HG03095 (cell line): ENCODE data around the gene RHO.

Experiments
- ATAC-seq: cut with Tn5 transposase; IDR thresholded peaks from one replicate; pipeline ENCODE4 v1.9.1; 2021; ENCODE audit warnings: moderate library complexity; ENCODE audit not compliant: unreplicated experiment

The RHO gene

GRCh38 chr3:129518581-129518980 is 9.9 kb upstream of the RHO start:
- no peak for ATAC-seq

GRCh38 chr3:129519449-129519848 is 9.0 kb upstream of the RHO start:
- ATAC-seq = no peak

GRCh38 chr3:129519896-129520715 is 8.3 kb upstream of the RHO start:
- no peak for ATAC-seq

GRCh38 chr3:129520960-129521359 is 7.5 kb upstream of the RHO start:
- no peak for ATAC-seq

GRCh38 chr3:129521611-129522010 is 6.8 kb upstream of the RHO start:
- ATAC-seq = no peak

- no peak for ATAC-seq
Observed at GRCh38 chr3:129522953-129523352, 5.5 kb upstream of the RHO start.

- ATAC-seq = no peak
Observed at GRCh38 chr3:129524081-129524480, 4.4 kb upstream of the RHO start.

- ATAC-seq = no peak
Observed at GRCh38 chr3:129525341-129525968, 3.0 kb upstream of the RHO start.

- ATAC-seq = peak; percentile 88
Observed at GRCh38 chr3:129526121-129526900, 2.1 kb upstream of the RHO start.

GRCh38 chr3:129527262-129527661 is 1.2 kb upstream of the RHO start:
- ATAC-seq = no peak

GRCh38 chr3:129529436-129530210 is 1.2 kb downstream of the RHO start:
- no peak for ATAC-seq

GRCh38 chr3:129530251-129530791 is 1.9 kb downstream of the RHO start:
- no peak for ATAC-seq

GRCh38 chr3:129530821-129531220 is 2.4 kb downstream of the RHO start:
- ATAC-seq = no peak

- no peak for ATAC-seq
Observed at GRCh38 chr3:129531699-129532098, 3.3 kb downstream of the RHO start.

- ATAC-seq = no peak
Observed at GRCh38 chr3:129532261-129532660, 3.8 kb downstream of the RHO start.

GRCh38 chr3:129533406-129533805 is 5.0 kb downstream of the RHO start:
- ATAC-seq = no peak

- no peak for ATAC-seq
Observed at GRCh38 chr3:129534428-129535027, 6.1 kb downstream of the RHO start.

- no peak for ATAC-seq
Observed at GRCh38 chr3:129535075-129535474, 6.6 kb downstream of the RHO start.

GRCh38 chr3:129536374-129536667 is 7.9 kb downstream of the RHO start:
- ATAC-seq = no peak

- ATAC-seq = no peak
Observed at GRCh38 chr3:129536804-129537203, 8.4 kb downstream of the RHO start.

GRCh38 chr3:129539206-129539605 is 10.8 kb downstream of the RHO start:
- ATAC-seq = no peak
